Stimulated activated CD8-positive, alpha-beta memory T cell treated with anti-CD3 and anti-CD28 coated beads, Interleukin-15, amount 100 ng/mL, for 48 hours (primary cell): ENCODE data around the gene DYNLT1.
"Not testable (repeated sequence)": the region's sequence is repeated elsewhere in the genome, so short reads cannot be mapped to it uniquely, and the experiment has no call there.

Experiments used
- DNase-seq, 2 donors: peaks; one replicate each; pipeline ENCODE4 v3.0.0-alpha.2; 2020; ENCODE audit warnings: low read depth in 2 of 2

Gene DYNLT1

DNA sequence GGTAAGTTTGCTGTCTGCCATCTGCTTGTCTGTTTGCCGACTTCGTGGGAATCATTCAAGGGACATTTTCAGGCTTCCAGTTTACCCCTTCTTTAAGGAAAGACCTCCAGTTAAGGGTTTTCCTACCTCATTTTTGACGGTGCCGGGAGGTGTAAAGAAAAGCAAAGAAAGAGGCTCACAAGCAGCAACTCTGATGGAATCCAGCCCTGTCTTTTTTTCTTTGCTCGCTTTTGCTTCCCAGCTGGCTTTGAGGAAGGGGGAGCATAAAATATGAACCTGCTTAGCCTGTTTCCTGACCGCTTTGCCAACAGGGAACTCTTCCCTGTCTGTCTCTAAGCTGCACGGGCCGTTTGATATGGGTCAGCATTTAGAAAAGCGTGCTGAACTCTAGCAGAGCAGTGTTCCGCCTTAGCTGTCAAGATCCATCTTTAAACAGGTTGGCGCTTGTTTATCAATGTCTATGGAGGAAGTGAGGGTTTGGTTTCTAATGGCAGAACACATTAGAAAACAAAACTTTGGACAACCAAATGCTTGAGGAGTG, 19.2 kb upstream of the DYNLT1 start:
- DNase-seq = no peak

DNA sequence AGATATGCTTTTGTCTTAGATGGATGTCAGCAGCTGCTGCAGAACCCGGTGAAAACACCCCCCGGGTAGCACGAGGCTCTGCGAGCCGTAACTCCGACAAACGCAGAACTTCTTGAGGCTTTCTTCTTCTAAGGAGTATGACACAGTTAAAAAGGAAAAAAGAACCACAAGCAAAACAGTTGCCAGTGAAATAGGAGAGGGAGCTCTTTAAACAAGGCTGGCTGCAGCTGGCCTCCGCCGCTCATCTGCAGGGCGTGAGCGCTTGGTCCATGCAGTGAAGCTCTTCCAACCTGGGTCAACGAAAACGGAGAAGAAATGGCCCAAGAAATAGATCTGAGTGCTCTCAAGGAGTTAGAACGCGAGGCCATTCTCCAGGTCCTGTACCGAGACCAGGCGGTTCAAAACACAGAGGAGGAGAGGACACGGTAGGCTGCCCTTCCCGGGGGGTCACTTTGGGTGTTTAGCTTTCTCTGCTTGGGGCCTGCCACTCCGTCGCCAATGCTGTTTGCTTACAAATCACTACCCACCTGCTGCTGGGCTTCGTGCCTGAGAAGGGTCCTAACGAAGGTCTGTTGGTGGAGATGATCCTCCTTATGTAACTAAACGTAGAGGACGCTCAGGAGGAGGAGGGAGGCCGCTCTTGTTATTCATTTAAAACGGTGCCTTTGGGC, 18.5 kb upstream of the DYNLT1 start:
- DNase-seq = no peak

DNA sequence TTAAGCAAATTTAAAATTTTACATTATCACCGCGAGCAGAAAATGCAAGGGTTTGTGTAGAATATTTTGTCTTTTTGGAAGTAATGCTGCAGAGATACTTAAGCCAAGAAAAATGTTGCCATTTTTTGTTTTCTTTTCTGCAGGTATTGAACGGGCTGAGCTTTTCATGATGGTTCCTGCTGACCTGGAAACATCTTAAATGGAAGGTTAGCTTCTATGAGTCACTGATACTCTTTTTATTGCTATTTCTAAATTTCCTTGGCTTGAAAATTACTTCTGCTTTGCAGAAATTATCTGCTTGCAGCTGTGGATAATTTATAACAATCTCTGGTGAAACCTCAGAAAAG, 18.0 kb upstream of the DYNLT1 start:
- DNase-seq = no peak

DNA sequence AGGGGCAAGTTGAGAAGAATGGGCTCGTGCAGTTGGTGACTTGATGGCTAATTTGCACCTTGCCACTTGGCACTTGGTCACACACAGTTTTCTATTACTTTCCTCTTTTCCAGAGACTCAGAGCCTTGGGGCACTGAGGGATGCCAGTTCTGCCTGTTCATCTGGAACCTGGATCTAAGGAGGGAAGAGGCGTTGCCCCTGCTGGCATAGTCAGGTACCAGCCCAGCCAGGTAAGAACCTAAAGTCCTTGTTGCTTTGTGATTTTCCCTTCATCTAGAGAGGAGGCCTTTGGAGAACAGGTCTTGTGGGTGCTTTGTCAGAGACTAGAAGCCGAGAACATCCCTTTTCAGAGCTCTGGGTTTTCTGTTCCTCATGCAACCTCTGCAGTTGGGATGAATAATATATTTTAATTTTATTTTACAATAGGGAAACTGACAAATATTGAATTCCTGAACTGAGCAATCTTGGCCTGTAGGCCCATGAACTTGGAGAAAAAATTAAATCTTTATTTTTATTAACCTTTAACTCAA, 16.7 kb upstream of the DYNLT1 start:
- no peak for DNase-seq

DNA sequence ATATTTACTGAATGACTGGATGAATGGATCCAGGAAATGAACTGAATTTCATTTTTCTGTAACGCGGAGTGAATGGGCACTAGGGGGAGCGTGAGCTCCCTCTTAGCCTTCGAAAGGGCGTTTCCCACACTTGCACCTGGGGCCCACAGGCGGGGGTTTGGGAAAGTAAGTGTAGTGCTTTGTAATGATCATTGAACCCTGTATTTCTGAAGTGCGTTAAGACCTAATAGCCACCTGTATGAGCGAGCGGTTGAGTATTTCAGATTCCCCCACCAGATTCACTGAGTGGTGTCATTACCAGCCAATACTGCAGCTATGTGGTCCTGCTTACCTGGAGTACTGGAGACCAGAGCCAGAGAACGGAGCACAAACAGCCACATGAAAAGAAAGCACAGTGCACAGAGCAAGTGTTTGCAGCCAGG, 15.8 kb upstream of the DYNLT1 start:
- no peak for DNase-seq

DNA sequence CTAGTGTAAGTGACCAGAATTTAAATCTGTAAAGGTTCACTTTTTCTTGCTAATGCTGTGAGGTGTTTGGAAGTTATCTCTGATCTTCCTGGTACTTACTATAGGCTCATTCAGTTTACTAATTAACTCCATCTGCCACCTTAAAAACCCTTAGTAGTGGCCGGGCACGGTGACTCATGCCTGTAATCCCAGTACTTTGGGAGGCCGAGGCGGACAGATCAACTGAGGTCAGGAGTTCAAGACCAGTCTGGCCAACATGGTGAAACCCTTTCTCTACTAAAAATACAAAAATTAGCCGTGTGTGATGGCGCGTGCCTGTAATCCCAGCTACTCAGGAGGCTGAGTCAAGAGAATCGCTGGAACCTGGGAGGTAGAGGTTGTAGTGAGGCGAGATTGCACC, 12.4 kb upstream of the DYNLT1 start:
- DNase-seq = not testable (repeated sequence)

DNA sequence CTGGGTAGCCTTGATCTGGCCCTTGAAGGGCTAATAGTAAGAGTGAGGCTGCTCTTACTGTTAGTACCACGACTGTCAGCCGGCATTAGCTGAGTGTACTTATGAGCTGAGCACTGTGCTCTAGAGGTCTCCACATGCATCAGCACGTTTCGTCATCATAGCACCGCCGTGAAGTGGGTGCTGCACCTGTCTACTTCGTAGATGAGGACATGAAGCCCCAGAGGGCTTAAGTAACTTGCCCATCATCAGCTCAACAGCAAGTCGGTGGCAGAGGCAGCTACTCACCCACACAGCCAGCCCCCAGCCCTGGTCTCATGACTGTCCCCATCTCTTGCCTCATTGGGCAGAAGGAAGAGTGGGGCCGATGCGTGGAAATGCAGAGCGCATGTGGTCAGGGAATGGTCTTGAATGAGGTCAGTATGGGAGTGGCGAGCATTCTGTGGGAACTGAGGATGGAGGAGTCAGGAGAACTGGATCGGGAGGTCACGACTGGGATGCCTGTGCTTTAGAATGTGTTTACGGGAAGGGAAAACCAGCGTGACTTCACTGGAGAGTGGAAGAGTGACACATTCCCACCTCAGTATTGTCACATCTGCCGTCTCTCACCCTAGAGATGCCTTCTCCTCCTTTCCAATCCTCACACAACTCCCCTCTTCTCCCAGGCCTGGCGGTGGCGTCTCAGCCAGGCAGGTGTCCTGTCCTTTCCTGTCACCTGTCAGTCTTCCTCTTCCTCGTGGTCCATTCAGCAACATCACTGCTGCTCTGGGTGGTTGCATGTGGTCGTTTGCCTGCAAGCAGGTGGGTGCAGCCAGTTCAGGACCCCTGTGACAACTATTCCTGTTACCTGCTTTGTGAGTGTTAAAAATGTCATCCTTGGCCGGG, 11.3 kb upstream of the DYNLT1 start:
- no peak for DNase-seq

DNA sequence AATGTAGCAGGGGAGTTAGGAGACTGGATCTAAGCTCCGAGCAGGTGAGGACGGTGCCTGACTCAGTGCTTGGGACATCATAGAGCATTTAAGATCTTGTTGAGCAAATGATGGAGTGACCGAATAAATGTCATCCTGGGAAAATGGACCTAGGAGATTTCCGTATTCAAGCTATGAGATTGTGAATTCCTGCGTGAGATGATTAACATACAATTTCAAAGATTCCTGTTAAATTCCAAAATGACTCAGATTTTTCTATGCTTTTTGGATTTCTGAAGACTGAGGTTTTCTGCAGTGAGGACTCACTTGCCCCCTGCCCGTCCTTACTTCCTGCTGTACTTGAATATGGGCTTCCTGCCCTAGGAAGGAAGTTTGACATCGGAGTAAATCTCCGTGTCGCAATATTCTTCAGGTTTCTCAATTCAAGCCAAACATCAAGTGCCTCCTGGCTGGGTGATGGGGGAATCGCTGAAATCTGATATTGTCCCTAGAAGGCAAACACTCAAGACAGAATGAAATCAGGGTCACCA, 10.5 kb upstream of the DYNLT1 start:
- DNase-seq = no peak

DNA sequence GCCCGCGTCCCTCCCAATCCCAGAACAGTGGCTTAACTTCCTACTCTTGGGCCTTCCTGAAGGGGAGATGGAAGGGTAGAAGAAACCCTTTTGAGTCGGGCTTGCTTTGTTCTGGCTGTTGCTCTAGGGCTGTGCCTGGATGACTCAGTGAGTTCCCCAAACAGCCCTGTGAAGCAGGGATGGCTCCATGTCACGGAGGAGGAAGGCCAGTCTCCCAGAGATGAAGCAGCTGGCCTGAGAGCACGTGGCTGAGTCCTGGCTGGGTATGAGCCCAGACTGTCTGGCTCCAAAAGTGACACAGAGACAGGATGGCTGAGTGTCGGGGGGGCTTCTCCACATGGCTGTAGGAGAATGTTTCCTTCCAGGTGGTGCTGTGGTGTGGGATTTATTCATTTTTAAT, 10.0 kb upstream of the DYNLT1 start:
- DNase-seq = no peak

DNA sequence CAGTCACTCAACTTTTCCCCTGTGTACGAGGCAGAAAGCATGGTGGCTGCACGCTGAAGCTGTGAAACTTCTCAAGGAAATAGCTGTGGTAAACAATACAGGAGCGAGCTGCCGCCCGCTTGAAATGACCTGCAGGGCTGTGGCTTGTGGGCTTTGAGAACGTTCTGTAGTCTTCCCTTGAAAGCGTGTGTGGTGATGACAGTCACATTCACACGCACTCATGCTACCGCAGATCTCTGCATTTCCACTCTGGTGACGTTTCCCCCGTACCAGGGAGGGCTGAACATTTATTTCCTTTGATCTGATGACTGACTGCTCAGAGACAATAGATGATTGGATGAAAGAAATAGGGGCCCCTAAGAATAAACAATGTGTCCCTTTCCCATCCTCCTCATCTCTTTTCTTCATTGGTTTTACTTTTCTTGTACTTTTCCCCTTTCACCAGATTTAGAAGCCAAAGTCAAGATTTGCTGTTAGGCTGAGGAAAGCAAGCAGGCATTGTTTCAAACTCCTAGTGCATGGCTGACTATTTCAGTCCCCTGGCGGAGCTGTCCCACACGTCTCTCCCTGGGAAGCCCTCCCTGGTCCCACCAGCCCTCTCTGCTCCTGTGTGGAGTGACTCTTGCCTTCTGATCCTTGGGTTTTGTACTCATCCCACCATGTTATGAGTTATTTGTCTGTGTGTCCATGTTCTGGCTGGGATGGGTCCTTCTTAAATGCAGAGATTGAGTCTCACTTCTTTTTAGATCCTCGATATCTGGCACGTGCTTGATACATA, 9.2 kb upstream of the DYNLT1 start:
- DNase-seq = peak; percentile 82 to 88

DNA sequence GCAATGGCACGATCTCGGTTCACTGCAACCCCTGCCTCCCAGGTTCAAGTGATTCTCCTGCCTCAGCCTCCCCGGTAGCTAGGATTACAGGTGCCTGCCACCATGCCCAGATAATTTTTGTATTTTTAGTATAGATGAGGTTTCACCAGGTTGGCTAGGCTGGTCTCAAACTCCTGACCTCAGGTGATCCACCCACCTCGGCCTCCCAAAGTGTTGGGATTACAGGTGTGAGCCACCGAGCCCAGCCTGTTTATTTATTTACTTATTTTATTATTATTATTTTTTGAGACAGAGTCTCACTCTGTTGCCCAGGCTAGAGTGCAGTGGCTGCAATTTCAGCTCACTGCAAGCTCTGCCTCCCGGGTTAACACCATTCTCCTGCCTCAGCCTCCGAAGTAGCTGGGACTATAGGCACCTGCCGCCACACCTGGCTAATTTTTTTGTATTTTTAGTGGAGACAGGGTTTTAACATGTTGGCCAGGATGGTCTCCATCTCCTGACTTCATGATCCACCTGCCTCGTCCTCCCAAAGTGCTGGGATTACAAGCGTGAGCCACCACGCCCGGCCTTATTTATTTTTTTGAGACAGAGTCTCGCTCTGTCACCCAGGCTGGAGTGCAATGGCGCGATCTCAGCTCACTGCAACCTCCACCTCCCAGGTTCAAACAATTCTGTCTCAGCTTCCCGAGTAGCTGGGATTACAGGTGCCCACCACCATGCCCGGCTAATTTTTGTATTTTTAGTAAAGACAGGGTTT, 7.6 kb upstream of the DYNLT1 start:
- not testable (repeated sequence) for DNase-seq

DNA sequence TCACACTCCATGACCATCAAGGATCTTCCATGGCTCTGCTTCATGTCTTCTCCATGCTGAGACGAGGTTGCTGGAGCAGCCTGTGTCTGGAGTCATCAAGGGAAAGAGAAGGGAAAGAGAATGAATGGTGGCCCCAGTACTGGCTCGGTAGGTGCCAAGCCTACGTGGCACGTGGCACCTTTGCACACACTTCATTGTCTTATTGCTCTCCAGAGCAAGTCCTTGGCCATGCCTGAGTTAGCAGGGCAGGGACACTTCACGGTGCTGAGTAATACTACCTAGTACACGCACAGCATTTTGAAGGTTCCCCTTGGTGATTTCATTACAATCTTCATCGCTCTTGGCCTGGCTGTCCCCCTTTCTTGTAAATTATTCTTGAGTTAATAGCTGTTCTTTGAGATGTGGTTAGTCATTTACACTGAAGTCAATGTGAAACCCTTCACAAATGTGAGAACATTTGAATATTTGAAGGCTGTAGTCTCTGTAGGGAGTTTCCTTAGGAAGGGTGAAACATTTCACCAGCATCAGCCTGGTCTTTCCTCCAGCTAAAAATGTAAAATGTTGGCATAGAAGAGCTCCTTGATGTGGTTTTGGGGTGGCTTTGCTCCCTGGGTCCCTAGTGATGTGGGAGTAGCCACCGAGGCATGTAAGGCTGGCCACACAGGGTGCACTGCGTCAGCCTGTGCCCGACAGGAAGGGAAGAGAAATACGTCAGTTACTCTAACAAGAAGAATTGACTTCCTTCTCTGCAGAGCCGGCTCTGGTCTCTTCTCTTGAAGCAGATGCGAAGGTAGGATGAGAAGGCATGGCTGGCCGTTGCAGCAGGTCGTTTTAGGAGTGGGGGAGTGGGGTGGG, 5.0 kb upstream of the DYNLT1 start, which contains the start of gene SYTL3:
SYTL3 (plus strand) TSS at position 766 of the 855 bp plus-strand sequence. CDS start 13,215 bp downstream, outside the sequence.
- DNase-seq = peak; percentile 82 to 87

DNA sequence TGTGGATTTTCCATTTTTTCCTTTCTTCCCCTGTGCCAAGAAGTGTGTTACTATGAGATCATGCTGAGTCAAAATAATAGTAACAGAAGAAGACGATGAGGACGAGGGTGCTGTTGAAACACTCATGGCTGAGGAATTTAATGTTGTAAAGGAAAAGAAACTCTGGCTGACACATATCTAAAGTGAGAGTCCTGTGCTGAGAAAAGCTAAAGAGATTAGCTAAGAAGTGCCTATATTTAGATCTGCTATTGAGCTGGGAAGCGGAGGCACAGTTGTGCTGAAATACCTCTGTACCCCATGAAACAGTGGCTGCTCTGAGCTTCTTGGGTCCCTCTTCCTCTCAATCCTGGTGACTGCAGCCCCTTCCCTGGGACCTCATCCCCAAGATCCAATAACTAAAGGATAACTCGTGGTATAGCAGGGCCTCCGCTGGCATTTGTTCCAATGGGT, 4.2 kb upstream of the DYNLT1 start:
- no peak for DNase-seq

DNA sequence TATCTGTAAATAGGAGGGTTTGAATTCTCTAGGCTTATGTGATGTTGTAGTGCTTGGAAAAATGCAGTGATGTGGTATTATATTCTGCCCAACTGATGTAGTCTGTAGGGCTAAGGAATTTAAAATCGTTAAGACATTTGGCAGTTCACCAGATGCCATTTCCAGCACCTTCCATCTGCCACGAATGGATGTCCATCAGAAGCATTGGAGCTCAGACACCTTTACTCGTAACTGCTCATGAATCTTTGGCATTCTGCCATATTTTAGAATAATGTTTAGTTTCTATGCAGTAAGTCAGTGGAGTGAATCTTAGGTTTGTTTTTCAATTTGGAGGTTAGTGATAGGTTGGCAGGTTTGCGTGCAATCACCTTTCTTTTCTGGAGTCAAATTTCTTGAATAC, 3.0 kb upstream of the DYNLT1 start:
- DNase-seq = no peak

DNA sequence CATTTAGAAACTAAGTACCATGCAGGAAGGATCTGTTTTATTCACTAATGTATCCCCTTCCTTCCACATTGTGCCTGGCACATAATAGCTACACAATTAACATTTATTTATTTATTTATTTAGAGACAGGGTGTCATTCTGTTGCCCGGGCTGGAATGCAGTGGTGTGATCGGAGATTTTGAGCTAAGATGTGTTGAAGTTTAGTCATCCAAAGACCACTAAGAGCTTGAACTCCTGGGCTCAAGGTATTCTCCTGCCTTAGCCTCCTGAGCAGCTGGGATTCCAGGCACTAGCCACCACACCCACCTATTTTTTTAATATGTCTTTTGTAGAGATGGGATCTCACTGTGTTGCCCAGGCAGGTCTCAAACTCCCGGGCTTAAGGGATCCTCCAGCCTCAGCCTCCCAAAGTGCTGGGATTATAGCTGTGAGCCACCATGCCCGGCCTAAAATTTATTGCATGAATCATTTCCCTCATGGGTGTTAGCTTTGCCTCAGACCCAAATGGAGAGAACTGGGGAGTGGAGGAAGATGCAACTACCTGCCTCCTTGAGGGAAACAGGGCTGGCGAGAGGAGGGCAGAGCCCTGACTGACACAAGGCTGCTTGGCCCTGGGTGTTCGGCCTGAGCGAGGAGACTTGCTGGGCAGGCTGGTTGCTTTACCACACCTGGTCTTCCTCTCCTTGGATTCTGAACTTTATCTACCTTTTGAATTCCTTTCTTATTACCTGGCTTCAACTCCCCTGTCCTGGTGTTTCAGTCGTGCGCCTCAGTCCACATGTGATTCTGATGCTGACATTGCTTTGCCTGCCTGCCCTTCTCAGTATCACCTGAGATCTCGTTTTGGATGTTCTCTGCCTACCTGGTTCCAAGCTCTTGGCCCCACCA, 1.7 kb upstream of the DYNLT1 start:
- no peak for DNase-seq

DNA sequence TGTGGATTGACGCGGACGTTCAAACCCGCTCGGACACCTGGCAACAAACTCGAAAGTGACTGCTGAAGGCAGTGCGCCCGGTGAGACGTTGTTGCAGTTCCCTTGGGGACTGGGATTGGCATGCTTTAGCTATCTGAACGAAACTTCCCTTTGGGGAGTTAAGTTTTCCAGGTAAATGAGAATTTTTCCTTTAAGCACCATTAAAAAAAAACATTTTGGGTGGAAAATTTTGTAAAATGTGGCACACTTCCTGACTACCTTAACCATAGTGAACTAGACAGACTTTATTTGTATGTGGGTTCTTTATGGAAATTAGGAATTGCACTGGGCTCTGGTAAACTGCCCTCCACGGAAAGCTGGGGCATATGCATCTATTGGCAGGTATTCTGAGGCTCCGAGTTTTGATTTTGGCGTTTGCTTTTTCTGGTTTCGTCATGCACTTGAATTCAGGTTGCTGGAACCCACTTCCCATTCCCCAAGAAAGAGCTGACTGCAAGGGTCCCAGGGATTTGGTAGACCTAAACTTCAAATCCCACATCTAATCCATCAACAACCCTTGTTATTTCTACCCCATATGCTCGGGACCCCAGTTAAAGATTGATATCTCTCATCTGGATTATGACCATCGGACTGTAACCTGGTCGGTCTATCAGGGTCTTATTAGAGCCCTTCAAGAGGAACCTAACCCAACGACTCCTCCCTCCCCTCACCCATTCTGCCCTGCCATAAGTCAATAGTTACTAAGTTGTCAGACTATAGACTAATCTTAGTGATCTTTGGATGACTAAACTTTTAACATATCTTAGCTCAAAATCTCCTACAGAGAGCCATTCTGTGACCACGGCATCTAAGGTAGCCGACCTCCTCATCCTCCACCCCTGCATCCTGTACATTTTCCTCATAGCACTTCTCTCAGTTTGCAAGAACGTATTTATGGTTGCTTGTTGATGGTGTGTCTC, 800 bp upstream of the DYNLT1 start:
- DNase-seq = peak in 1 of 2 donors; percentile 43

DNA sequence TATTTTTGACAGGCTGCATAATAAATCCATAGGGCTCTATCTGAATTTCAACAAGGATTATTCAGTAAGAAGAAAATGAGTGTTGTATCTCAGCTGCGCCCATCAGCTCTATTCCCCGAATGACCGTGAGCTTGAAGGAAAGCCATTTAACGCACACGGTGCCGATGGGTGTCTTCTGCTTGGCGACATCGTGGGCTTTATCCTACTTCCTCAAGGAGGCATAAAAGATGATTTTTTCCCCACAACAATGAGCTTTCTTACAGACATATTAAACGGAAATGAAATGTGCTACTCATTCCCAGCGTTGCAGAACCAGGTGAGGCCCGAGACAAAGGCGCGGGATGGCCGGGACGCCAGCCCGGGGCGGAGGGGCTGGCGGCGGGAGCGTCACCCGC, 710 bp downstream of the DYNLT1 start:
- DNase-seq = no peak
